ENCODE data around the gene GRM7.

- TF ChIP-seq, protein P1, sequence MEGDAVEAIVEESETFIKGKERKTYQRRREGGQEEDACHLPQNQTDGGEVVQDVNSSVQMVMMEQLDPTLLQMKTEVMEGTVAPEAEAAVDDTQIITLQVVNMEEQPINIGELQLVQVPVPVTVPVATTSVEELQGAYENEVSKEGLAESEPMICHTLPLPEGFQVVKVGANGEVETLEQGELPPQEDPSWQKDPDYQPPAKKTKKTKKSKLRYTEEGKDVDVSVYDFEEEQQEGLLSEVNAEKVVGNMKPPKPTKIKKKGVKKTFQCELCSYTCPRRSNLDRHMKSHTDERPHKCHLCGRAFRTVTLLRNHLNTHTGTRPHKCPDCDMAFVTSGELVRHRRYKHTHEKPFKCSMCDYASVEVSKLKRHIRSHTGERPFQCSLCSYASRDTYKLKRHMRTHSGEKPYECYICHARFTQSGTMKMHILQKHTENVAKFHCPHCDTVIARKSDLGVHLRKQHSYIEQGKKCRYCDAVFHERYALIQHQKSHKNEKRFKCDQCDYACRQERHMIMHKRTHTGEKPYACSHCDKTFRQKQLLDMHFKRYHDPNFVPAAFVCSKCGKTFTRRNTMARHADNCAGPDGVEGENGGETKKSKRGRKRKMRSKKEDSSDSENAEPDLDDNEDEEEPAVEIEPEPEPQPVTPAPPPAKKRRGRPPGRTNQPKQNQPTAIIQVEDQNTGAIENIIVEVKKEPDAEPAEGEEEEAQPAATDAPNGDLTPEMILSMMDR (IDR thresholded peaks at IDR 0.05), result no peak
- TF ChIP-seq POLR2A (IDR thresholded peaks at IDR 0.05) (no peak), POLR2AphosphoS5 (IDR thresholded peaks at IDR 0.05) (no peak)
Observed at GRCh38 chr3:6860954-6861624, at the start of gene GRM7.
